HS-5 (cell line): Measurements from ENCODE around the gene RASA3.
"Not testable (repeated sequence)": the region's sequence is repeated elsewhere in the genome, so short reads cannot be mapped to it uniquely, and the experiment has no call there.

Source experiments
- DNase-seq: peaks from one replicate; pipeline ENCODE4 v3.0.0-alpha.2; 2012; ENCODE audit warnings: low read depth

Gene RASA3

GRCh38 chr13:114114006-114114640 lies 18.3 kb downstream of the RASA3 start:
- no peak for DNase-seq

GRCh38 chr13:114113395-114113794 lies 19.0 kb downstream of the RASA3 start:
- DNase-seq = not testable (repeated sequence)

GRCh38 chr13:114112826-114113322 lies 19.5 kb downstream of the RASA3 start:
- no peak for DNase-seq

- no peak for DNase-seq
Observed at GRCh38 chr13:114112231-114112825, 20.1 kb downstream of the RASA3 start.

- no peak for DNase-seq
Observed at GRCh38 chr13:114111577-114111976, 20.8 kb downstream of the RASA3 start.

DNA sequence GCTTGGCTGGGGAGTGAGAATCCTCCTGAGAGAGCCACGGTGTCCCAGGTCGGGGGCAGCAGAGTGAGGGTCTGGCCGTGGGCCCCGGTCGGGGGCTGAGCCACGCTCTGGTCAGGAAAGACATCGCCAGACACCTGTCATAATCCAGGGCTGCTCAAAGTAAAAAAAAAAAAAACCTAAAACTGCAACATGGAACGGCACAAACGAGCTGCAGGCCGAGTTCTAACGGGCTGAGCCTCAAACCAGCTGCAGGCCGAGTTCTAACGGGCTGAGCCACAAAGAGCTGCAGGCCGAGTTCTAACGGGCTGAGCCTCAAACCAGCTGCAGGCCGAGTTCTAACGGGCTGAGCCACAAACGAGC lies 21.6 kb downstream of the RASA3 start:
- not testable (repeated sequence) for DNase-seq

DNA sequence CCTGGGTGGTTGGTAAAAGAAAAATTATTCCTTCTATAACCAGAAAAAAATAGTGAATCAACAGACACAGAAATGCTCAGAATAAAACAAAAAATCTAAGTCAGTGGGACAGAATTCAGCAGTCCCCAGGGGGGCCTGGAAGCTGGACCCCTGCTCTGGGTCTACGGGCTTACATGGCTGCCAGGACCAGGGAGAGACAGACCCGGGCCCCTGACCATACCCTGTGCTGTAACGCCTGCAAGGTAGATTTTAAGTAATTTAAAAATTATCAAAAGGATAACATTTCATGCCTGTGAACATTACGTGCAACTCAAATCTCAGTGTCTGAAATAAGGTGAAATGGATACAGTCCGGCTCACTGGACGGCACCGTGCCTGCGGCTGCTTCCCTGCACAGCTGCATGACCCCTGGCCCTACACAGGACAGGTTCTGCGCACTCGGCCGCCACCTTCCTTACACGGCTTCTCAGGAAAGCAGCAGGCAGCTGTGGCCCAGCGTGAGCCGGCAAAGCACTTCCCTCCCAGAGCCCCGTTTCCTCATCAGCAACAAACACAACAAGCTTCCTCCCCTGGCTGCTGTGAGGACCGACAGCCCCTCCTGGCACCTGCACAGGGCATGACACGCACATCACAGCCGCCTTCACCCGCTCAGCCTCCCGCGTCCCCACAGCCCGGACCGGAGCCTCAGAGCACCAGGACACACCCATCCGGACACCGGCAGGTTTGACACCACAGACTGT lies 22.2 kb downstream of the RASA3 start:
- no peak for DNase-seq

DNA sequence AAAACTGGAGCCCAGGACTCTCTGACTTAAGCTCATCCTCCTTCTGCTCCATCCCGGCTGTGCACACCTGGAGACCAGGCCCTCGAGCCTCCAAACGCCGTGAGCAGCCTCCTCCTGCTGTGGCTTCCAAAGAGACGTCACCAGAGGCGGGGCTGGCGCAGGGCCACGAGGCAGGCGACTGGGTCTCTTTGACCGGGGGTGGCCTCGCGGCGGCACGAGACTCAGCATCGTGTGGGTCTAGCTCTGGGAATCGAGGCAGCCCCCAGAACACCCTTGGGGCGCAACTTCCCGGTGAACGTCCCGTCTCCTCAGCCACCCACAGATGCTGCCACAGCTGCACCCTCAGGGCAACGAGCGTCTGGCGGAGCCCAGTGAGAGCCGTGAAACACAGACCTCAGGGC lies 22.8 kb downstream of the RASA3 start:
- DNase-seq = no peak

DNA sequence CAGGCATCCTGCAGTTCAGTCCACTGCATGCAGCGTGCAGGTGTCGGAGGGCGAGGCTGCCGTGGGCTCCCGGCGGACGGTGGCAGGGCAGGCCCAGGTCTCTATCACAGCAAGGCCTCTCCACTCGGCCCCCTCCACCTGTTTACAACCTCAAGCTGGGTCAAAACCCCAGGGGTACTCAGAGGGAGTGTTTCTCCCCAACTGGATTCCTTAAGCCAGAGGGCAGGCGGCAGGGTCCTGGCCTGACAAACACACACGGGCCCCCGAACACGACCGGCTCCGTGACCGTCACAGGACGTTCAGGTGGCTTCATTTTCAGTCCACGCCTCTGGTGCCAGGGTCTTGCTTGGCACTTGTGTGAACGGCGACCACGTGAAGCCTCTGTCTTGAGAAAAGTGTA lies 23.5 kb downstream of the RASA3 start:
- DNase-seq = no peak

DNA sequence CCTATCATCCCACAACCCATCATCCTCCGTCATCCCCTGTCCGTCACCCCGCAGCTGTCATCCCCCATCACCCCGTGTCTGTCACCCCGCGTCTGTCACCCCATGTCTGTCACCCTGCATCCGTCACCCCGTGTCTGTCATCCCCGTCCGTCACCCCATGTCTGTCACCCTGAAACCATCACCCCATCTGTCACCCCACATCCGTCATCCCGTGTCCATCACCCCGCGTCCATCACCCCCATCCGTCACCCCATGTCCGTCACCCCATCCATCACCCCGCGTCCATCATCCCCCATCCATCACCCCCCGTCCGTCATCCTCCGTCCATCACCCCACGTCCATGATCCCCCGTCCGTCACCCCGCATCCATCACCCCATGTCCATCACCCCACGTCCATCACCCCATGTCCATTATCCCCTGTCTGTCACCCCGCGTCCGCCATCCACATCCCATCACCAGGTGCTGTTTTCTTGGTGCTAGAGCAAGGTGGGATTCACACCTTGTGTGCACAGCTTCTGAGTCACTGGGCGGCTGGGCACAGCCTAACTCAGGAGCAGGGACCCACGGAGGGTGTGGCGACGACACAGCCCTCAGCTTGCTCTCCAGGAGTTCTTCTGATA lies 24.2 kb downstream of the RASA3 start:
- no peak for DNase-seq

- no peak for DNase-seq
Observed at GRCh38 chr13:114107686-114108081, 24.7 kb downstream of the RASA3 start.

- no peak for DNase-seq
Observed at GRCh38 chr13:114106991-114107685, 25.3 kb downstream of the RASA3 start.

DNA sequence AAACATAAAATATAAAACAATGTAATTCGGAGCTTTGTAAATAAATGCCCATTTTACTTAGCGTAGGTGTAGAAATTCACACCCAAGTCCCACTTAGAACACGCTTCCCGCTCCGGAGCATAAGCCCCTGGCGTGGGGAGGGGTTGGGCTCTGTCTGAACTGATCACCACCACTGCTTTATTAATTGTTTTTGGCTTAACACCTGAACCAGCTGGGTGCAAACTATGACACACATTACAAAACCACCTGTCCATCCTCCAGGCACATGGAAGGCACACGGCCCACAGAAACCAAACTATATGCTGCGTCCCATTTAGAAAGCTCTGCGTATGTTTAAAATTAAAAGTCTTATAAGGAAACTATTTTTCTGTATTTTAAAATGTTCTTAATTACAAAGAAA lies 25.9 kb downstream of the RASA3 start:
- no peak for DNase-seq

DNA sequence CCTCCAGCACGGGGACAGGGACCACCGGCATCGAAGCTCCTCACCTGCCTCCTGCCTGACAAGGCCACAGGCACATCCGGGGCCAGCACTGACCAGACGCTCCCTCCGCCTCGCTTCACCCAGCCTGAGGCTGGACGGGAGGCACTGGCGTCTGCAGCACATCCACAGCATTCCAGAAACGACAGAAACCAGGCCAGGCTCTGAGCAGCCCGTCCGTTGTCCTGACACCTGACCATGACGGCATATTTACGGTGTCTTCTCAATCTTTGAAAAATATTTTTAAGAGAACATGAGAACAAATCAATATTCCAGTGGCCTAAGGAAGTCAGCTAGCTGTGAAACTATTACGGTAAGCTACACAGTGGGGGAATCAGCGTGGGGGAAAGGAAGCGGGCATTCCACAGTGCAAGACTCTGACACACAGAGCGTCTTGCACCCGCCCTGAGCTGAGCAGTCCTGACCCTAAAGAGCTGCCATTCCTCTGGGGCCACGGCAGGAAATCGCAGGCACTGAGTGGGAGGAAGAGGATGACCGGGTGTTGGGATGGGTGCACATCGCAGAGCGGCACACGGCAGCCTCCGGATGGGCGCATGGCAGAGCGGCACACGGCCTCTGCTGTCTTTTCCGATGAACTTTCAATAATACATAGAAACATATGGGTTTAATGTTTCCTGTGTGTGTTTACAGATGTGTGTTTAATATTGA lies 26.8 kb downstream of the RASA3 start:
- no peak for DNase-seq

GRCh38 chr13:114104655-114105520 lies 27.5 kb downstream of the RASA3 start:
- DNase-seq = no peak

- no peak for DNase-seq
Observed at GRCh38 chr13:114103801-114104654, 28.4 kb downstream of the RASA3 start.

GRCh38 chr13:114103289-114103621 lies 29.2 kb downstream of the RASA3 start:
- DNase-seq = not testable (repeated sequence)

DNA sequence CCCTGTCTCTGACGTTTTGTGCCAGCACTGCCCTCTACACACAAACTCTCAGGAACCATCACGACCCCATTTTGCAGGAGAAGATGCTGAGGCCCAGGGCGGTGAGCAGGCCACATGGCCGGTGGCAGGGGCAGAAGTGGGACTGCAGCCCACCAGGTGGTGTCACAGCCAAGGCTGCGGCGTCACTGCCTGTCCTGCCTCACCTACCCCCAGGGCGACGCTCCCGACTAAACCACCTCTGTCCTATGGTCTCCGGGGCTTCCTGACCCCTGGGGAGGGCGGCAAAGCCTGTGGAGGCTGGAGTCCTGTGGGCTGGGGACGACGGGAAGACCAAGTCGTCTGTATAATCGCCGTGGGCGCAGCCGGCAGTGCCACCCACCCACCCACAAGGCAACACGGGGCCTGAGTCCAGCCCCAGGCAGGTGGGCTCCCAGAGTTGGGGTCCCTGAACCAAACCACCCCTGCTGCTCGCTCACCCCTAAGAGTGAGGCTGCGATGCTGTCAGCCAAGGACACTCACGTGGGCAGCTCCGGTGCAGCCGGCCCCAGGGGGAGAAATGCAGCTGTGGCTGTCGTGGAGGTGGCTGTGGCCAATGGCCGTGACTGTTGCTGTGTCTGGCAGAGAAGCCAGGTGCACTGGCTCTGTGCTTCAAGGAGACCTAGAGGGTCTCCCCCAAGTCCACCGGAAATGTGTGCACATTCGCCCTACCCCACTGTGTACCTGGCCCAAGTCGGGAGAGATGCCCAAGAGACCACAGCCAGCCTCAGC lies 29.7 kb downstream of the RASA3 start:
- DNase-seq = no peak

DNA sequence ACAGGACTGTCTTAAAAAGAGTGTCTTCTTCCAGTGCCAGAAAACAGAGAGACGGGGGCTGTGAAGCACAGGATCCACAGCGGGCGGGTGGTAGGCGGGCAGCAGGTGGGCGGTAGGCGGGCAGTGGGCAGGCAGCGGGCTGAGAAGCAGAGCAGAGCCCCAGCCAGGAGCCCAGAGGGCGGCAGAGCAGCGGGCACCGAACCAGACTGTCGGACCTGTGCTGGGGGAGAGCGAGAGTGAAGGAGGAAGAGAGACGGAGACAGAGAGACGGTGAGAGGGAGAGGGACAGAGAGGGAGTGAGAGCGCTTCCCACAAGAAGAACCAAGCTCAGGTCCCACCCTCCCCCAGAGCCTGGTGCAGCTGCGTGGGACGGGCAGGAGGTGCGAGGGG lies 30.3 kb downstream of the RASA3 start:
- DNase-seq = no peak
